ENCODE results near the gene FUBP3. TPM values are rescaled to one million over a fixed set of nuclear protein-coding genes. Genes with fewer than 3 reads are reported as not detected.
"Not testable (repeated sequence)": the region's sequence is repeated elsewhere in the genome, so short reads cannot be mapped to it uniquely, and the experiment has no call there.

FUBP3 gene
- total RNA-seq, 2 experiments from 2014 or later = 34.7 to 37.8 TPM

- H3K9me3 Mint-ChIP-seq = no peaks in the 10 kb centered on the region
- no peaks in the 10 kb centered on the region for H3K36me3 Mint-ChIP-seq
- no peaks in the 10 kb centered on the region for H3K4me1 Mint-ChIP-seq
- POLR2A ChIA-PET = no interaction called here
- DNase-seq = no peak
- no peak overlapping the region for H3K4me3 Mint-ChIP-seq
- ATAC-seq (ENCODE audit: low read depth) = no peak
- no peak overlapping the region for H3K27ac Mint-ChIP-seq
- peaks cover 30% of the 10 kb centered on the region for H3K27me3 Mint-ChIP-seq
Observed at GRCh38 chr9:130543859-130544258, 35.5 kb upstream of the FUBP3 start.

DNA sequence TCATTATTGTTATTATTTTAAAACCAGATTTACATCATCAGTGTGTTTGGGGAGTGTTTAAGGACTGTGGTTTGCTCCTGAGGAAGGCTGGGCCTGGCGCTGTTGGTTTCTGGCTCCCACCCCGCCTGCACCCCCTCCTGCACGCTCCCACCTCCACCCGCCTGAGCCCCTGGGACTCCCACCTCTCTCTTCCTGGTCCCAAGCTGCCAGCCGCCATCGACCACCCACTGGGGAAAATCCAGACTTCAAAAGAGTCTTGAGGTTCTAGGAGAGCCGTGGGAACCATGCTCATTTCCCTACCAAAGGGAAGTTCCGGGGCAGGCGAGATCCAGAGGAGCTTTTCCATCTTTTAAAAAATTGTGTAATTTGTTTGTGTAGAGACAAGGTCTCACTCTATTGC, 35.0 kb upstream of the FUBP3 start:
- H3K9me3 Mint-ChIP-seq = peaks cover 2% of the 10 kb centered on the region
- H3K4me3 Mint-ChIP-seq = no peak overlapping the region
- H3K36me3 Mint-ChIP-seq = no peaks in the 10 kb centered on the region
- no peaks in the 10 kb centered on the region for H3K4me1 Mint-ChIP-seq
- peaks cover 25% of the 10 kb centered on the region for H3K27me3 Mint-ChIP-seq
- POLR2A ChIA-PET = no interaction called here
- H3K27ac Mint-ChIP-seq = no peak overlapping the region
- no peak for DNase-seq
- ATAC-seq (ENCODE audit: low read depth) = no peak

DNA sequence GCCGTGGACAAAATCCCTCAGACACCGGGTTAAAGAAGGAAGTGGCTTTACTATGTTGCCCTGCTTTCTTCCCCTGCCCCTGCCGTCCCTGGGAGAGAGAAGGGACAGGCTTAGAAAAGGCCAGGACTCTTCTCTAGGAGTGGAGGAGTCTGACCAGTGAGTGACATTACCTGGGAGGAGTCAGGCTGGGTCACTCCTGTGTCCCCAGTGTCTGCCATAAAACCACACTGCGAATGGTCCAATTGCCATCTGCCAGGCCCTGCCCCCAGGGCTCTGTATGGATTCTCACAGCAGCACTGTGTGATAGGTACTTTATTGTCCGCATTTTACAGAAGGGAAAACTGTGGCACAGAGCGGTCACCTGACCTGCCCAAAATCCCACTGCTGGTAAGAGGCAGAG, 31.3 kb upstream of the FUBP3 start:
- DNase-seq (no peak), ATAC-seq (ENCODE audit: low read depth) (no peak)
- Mint-ChIP-seq H3K27me3 (peaks cover 7% of the 10 kb centered on the region), H3K4me1 (no peaks in the 10 kb centered on the region), H3K36me3 (no peaks in the 10 kb centered on the region), H3K4me3 (no peak overlapping the region), H3K27ac (no peak overlapping the region), H3K9me3 (peaks cover 4% of the 10 kb centered on the region)
- POLR2A ChIA-PET = no interaction called here

DNA sequence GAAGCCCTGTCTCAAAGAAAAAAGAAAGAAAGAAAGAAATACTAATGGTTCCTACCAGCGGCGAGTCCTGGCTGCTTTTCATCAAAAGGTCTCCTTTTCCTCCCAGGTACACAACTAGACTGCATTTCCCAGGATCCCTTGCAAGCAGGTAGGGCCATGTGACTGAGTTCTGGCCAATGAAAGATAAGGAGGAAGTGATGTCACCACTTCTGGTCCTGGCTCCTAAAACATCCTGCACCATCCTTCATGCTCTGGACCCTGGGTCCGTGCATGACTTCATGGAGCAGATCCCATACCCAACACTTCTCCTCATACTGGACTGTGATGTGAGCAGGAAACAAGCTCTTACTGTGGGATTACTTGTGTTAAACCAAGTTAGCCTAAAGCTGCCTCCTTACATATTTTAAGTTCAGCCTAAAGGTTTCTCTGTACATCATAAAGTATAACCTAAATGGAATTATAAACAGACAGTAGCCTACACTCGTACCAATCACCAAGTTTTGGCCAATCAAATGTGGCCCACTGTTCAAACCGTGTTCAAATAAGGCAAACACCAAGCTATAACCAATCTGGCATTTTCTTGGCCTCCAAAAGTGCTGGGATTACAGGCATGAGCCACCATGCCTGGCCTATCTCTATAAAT, 30.2 kb upstream of the FUBP3 start:
- no peaks in the 10 kb centered on the region for H3K36me3 Mint-ChIP-seq
- peaks cover 2% of the 10 kb centered on the region for H3K27me3 Mint-ChIP-seq
- H3K4me3 Mint-ChIP-seq = no peak overlapping the region
- peaks cover 4% of the 10 kb centered on the region for H3K9me3 Mint-ChIP-seq
- DNase-seq (no peak), ATAC-seq (ENCODE audit: low read depth) (no peak)
- no peak overlapping the region for H3K27ac Mint-ChIP-seq
- no peaks in the 10 kb centered on the region for H3K4me1 Mint-ChIP-seq
- POLR2A ChIA-PET = no interaction called here

- H3K4me3 Mint-ChIP-seq = no peak overlapping the region
- no peak overlapping the region for H3K27ac Mint-ChIP-seq
- DNase-seq (no peak), ATAC-seq (ENCODE audit: low read depth) (no peak)
- H3K9me3 Mint-ChIP-seq = peaks cover 2% of the 10 kb centered on the region
- no peaks in the 10 kb centered on the region for H3K4me1 Mint-ChIP-seq
- POLR2A ChIA-PET = no interaction called here
- H3K36me3 Mint-ChIP-seq = no peaks in the 10 kb centered on the region
- peaks cover 2% of the 10 kb centered on the region for H3K27me3 Mint-ChIP-seq
Observed at GRCh38 chr9:130554606-130555005, 24.8 kb upstream of the FUBP3 start.

GRCh38 chr9:130555061-130555460, 24.3 kb upstream of the FUBP3 start:
- no peak for DNase-seq
- H3K27me3 Mint-ChIP-seq = peaks cover 2% of the 10 kb centered on the region
- no peak for ATAC-seq (ENCODE audit: low read depth)

GRCh38 chr9:130555968-130556367, 23.4 kb upstream of the FUBP3 start:
- POLR2A ChIA-PET = no interaction called here
- Mint-ChIP-seq H3K4me1 (no peaks in the 10 kb centered on the region), H3K9me3 (no peaks in the 10 kb centered on the region), H3K36me3 (no peaks in the 10 kb centered on the region), H3K27ac (no peak overlapping the region), H3K27me3 (peaks cover 5% of the 10 kb centered on the region), H3K4me3 (no peak overlapping the region)
- ATAC-seq (ENCODE audit: low read depth) (no peak), DNase-seq (no peak)

More at GRCh38 chr9:130555061-130555460, 24.3 kb upstream of the FUBP3 start:
- no peaks in the 10 kb centered on the region for H3K9me3 Mint-ChIP-seq
- no peak overlapping the region for H3K27ac Mint-ChIP-seq
- POLR2A ChIA-PET = no interaction called here
- no peaks in the 10 kb centered on the region for H3K4me1 Mint-ChIP-seq
- H3K36me3 Mint-ChIP-seq = no peaks in the 10 kb centered on the region
- no peak overlapping the region for H3K4me3 Mint-ChIP-seq

DNA sequence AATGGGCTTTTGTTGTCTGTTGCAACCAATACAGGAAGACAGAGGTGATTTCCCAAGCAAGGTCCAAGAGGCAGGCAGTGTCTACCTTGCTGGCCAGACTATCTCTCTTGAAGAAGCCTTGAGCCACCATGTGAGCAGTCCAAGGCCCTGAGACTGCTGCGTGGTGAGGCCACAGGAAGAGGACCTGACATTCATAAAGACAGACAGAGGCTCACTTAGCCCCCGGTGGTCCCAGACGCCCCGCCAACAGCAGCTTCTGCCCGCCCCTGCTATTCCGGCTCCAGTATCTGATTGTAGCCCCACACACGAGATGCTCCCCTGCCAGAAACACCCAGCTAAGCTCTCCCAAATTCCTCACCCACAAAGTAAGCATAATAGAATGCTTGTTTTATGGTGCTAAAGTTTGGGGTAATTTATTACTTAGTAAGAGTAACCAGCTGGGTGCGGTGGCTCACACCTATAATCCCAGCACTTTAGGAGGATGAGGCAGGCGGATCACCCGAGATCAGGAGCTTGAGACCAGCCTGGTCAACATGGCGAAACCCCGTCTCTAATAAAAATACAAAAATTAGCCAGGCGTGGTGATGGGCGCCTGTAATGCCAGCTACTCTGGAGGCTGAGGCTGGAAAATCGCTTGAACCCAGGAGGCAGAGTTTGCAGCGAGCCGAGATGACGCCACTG, 22.8 kb upstream of the FUBP3 start:
- Mint-ChIP-seq H3K9me3 (no peaks in the 10 kb centered on the region), H3K27me3 (peaks cover 5% of the 10 kb centered on the region), H3K4me3 (no peak overlapping the region), H3K27ac (no peak overlapping the region), H3K4me1 (no peaks in the 10 kb centered on the region), H3K36me3 (no peaks in the 10 kb centered on the region)
- DNase-seq (no peak), ATAC-seq (ENCODE audit: low read depth) (no peak)
- POLR2A ChIA-PET = no interaction called here

GRCh38 chr9:130557077-130557468, 22.3 kb upstream of the FUBP3 start:
- ATAC-seq (ENCODE audit: low read depth) (no peak), DNase-seq (no peak)
- POLR2A ChIA-PET = no interaction called here
- no peaks in the 10 kb centered on the region for H3K9me3 Mint-ChIP-seq
- H3K4me3 Mint-ChIP-seq = no peak overlapping the region
- no peaks in the 10 kb centered on the region for H3K4me1 Mint-ChIP-seq
- H3K27ac Mint-ChIP-seq = no peak overlapping the region
- H3K36me3 Mint-ChIP-seq = no peaks in the 10 kb centered on the region
- H3K27me3 Mint-ChIP-seq = peaks cover 5% of the 10 kb centered on the region

DNA sequence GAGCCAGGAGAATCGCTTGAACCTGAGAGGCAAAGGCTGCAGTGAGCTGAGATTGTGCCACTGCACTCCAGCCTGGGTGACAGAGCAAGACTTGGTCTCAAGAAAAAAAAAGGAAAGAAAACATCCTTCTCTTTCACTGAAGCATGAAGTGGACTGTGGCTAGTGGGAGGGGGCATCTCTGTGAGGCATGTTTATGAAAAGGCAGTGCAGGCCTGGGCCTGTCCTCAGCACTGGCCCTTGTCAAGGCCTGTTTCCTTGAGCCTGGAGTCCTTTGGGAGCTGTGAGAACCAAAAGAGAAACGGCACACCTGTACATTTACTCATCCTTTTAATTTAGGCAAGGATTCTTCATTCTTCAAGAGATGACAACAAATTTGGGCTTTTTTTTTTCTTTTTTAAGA, 18.3 kb upstream of the FUBP3 start:
- H3K4me3 Mint-ChIP-seq = no peak overlapping the region
- H3K27ac Mint-ChIP-seq = no peak overlapping the region
- DNase-seq = no peak
- POLR2A ChIA-PET = no interaction called here
- ATAC-seq (ENCODE audit: low read depth) = no peak
- H3K36me3 Mint-ChIP-seq = no peaks in the 10 kb centered on the region
- no peaks in the 10 kb centered on the region for H3K4me1 Mint-ChIP-seq
- H3K27me3 Mint-ChIP-seq = peaks cover 3% of the 10 kb centered on the region
- H3K9me3 Mint-ChIP-seq = no peaks in the 10 kb centered on the region

DNA sequence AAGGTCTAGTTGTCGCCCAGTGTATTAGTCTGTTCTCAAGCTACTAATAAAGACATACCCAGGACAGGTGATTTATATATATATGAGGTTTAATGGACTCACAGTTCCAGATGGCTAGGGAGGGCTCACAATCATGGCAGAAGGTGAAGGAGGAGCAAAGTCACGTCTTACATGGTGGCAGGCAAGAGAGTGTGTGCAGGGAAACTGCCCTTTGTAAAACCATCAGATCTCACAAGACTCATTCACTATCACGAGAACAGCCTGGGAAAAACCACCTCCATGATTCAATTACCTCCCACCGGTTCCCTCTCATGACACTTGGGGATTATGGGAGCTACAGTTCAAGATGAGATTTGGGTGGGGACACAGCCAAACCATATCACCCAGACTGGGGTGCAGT, 16.9 kb upstream of the FUBP3 start:
- H3K9me3 Mint-ChIP-seq; POLR2A ChIA-PET; H3K36me3 Mint-ChIP-seq; H3K4me1 Mint-ChIP-seq; H3K4me3 Mint-ChIP-seq; H3K27me3 Mint-ChIP-seq; DNase-seq; H3K27ac Mint-ChIP-seq; ATAC-seq (ENCODE audit: low read depth): not testable (repeated sequence)

GRCh38 chr9:130563797-130564196, 15.6 kb upstream of the FUBP3 start:
- POLR2A ChIA-PET = no interaction called here
- ATAC-seq (ENCODE audit: low read depth) = no peak
- no peaks in the 10 kb centered on the region for H3K4me1 Mint-ChIP-seq
- H3K27me3 Mint-ChIP-seq = peaks cover 3% of the 10 kb centered on the region
- H3K4me3 Mint-ChIP-seq = no peak overlapping the region
- H3K9me3 Mint-ChIP-seq = no peaks in the 10 kb centered on the region
- H3K36me3 Mint-ChIP-seq = no peaks in the 10 kb centered on the region
- DNase-seq = no peak
- H3K27ac Mint-ChIP-seq = no peak overlapping the region

DNA sequence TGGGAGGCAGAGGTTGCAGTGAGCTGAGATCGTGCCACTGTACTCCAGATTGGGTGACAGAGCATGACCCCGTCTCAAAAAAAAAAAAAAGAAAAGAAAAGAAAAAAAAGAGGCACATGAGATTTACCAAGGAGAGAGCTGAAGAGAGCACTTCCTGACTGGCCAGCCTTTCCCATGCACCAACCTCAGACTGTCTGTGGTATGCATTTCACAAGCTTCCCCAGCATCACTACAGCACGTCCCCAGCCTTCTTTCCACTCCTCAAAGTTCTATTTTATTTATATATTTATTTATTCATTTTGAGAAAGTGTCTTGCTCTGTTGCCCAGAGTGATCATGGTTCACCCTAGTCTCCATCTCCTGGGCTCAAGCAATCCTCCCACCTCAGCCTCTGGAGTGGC, 13.6 kb upstream of the FUBP3 start:
- Mint-ChIP-seq H3K4me1 (no peaks in the 10 kb centered on the region), H3K27ac (no peak overlapping the region), H3K9me3 (no peaks in the 10 kb centered on the region), H3K36me3 (no peaks in the 10 kb centered on the region), H3K4me3 (no peak overlapping the region), H3K27me3 (no peaks in the 10 kb centered on the region)
- POLR2A ChIA-PET = no interaction called here
- ATAC-seq (ENCODE audit: low read depth) (no peak), DNase-seq (no peak)

DNA sequence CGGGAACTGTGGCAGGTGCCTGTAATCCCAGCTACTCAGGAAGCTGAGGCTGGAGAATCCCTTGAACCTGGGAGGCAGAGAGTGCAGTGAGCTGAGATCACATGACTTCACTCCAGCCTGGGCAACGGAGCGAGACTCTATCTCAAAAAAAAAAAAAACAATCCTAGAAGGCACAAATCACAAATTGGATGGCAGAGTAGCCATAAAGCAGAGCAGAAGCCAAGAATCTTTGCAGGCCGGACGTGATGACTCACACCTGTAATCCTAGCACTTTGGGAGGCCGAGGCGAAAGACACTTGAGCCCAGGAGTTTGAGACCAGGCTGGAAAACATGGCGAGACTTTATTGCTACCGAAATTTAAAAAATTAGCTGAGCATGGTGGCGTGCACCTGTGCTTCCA, 9.2 kb upstream of the FUBP3 start:
- Mint-ChIP-seq H3K27ac (no peak overlapping the region), H3K9me3 (no peaks in the 10 kb centered on the region), H3K4me1 (no peaks in the 10 kb centered on the region), H3K36me3 (no peaks in the 10 kb centered on the region), H3K27me3 (no peaks in the 10 kb centered on the region), H3K4me3 (no peak overlapping the region)
- ATAC-seq (ENCODE audit: low read depth) (no peak), DNase-seq (no peak)
- POLR2A ChIA-PET = no interaction called here
